ENCODE results near the gene ALLC.

Gene ALLC

DNA sequence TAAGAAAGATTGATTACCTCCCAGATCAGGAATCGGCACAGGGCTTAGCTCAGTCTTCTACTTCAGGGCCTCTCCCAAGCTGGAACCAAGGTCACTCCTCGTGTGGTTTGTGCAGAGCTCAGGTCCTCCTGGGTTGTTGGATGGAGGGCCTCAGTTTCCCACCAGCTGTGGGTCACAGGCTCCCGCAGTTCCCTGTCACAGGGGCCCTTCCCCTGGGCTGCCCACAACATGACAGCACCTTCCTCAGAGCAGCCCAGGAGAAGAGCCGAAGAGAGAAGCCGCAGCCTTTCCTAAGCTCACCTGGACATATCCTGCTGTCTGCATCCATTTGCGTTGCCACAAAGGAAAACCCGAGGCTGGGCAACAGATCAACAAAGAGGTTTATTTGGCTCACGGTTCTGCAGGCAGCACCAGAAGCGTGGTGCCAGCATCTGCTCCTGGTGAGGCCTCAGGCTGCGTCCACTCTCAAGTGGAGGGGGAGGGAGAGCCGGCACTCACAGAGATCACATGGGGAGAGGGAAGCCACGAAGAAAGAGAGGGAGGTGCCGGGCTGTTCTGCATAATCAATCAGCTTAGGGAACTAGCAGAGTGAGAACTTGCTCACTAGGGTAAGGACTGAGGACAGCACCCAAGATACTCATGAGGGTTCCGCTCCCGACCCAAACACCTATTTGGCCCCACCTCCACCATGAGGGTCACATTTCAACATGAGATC is 13.0 kb upstream of the ALLC start:
- no peaks in the 10 kb centered on the region for H3K27me3 ChIP-seq (ENCODE audit: control insufficient read depth, low read length)
- H3F3A ChIP-seq (ENCODE audit: control insufficient read depth, insufficient read depth), result no peaks in the 10 kb centered on the region
- peaks cover 9% of the 10 kb centered on the region for H3K4me1 ChIP-seq (ENCODE audit: control insufficient read depth, low read length)
- no peaks in the 10 kb centered on the region for H4K20me1 ChIP-seq (ENCODE audit: control insufficient read depth, insufficient read depth, low read depth, low read length)
- H3K9me3 ChIP-seq (ENCODE audit: control insufficient read depth, insufficient read depth, low read length), result no peaks in the 10 kb centered on the region
- H3K27ac ChIP-seq (ENCODE audit: low read depth, low read length), result no peak overlapping the region
- H3K9me2 ChIP-seq (replicated peaks; ENCODE audit: control insufficient read depth, low read length), result no peaks in the 10 kb centered on the region
- H3K79me2 ChIP-seq (ENCODE audit: control insufficient read depth, low read length), result no peaks in the 10 kb centered on the region
- H3K4me2 ChIP-seq (ENCODE audit: low read length), result no peak overlapping the region
- TF ChIP-seq, protein P1, sequence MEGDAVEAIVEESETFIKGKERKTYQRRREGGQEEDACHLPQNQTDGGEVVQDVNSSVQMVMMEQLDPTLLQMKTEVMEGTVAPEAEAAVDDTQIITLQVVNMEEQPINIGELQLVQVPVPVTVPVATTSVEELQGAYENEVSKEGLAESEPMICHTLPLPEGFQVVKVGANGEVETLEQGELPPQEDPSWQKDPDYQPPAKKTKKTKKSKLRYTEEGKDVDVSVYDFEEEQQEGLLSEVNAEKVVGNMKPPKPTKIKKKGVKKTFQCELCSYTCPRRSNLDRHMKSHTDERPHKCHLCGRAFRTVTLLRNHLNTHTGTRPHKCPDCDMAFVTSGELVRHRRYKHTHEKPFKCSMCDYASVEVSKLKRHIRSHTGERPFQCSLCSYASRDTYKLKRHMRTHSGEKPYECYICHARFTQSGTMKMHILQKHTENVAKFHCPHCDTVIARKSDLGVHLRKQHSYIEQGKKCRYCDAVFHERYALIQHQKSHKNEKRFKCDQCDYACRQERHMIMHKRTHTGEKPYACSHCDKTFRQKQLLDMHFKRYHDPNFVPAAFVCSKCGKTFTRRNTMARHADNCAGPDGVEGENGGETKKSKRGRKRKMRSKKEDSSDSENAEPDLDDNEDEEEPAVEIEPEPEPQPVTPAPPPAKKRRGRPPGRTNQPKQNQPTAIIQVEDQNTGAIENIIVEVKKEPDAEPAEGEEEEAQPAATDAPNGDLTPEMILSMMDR (IDR thresholded peaks at IDR 0.05; ENCODE audit: low read depth, low read length, poor library complexity, severe bottlenecking), result no peak
- TF ChIP-seq EZH2phosphoT487 (IDR thresholded peaks at IDR 0.05; ENCODE audit: borderline replicate concordance, low read length), result no peak
- no peak overlapping the region for H3K4me3 ChIP-seq (ENCODE audit: low read length)
- H3K36me3 ChIP-seq (ENCODE audit: control insufficient read depth, low read length), result no peaks in the 10 kb centered on the region

DNA sequence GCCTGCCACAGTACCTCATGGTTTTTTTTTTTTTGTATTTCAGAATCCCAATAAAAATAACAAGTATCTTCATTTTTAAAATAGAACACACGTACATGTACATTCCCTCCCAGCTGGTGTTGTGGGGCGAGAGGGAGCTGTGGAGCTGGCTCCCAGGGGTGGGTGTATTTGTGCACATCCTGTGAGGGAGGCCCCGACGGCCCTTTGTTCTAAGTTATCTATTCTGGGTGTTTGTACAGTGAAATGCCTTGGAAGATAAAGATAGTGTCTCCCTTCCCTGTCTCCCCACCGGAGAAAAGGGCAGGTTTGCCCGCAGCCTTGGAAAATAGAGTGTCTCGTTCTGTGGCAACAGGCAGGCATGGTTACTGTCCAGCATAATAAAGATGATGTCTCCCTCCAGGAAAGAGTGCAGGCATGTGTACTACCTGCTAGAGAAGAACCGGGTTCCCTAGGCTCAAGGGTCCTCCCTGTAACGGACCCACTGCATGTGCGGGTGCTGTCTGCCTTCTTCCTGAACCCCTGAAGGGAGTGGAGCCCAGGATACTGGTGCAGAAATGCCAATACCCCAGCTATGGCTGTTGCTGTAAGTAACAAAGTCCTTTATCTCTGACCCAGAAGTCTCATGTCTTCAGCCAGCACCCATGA is 12.1 kb upstream of the ALLC start:
- H3K4me3 ChIP-seq (ENCODE audit: low read length), result no peak overlapping the region
- no peaks in the 10 kb centered on the region for H3K27me3 ChIP-seq (ENCODE audit: control insufficient read depth, low read length)
- no peaks in the 10 kb centered on the region for H3K9me3 ChIP-seq (ENCODE audit: control insufficient read depth, insufficient read depth, low read length)
- no peaks in the 10 kb centered on the region for H4K20me1 ChIP-seq (ENCODE audit: control insufficient read depth, insufficient read depth, low read depth, low read length)
- no peak for TF ChIP-seq EZH2phosphoT487 (IDR thresholded peaks at IDR 0.05; ENCODE audit: borderline replicate concordance, low read length)
- TF ChIP-seq, protein P1 (IDR thresholded peaks at IDR 0.05; ENCODE audit: low read depth, low read length, poor library complexity, severe bottlenecking), result no peak
- H3K36me3 ChIP-seq (ENCODE audit: control insufficient read depth, low read length), result no peaks in the 10 kb centered on the region
- no peak overlapping the region for H3K27ac ChIP-seq (ENCODE audit: low read depth, low read length)
- no peaks in the 10 kb centered on the region for H3F3A ChIP-seq (ENCODE audit: control insufficient read depth, insufficient read depth)
- H3K4me1 ChIP-seq (ENCODE audit: control insufficient read depth, low read length), result peaks cover 15% of the 10 kb centered on the region
- no peaks in the 10 kb centered on the region for H3K9me2 ChIP-seq (replicated peaks; ENCODE audit: control insufficient read depth, low read length)
- H3K79me2 ChIP-seq (ENCODE audit: control insufficient read depth, low read length), result no peaks in the 10 kb centered on the region
- H3K4me2 ChIP-seq (ENCODE audit: low read length), result no peak overlapping the region

DNA sequence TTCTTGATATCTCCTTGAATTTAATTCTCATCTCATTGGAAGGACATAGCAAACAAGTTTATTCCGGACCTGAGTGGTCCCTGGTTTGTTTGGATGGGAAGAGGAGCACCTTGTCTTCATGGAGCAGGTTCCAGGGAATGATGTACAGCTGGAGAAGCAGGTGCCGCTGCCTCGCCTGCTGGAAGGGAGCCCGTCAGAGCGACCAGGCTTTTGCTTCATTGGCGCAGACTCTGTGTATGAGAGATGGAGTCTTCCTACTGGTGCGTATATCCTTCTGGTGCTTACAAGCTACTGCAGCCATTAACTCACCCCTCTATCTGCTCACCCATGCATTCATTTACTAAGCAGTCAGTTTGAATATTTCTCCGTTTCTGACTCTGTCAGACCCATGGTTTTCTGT is 11.6 kb upstream of the ALLC start:
- Histone ChIP-seq H3K9me2 (replicated peaks; ENCODE audit: control insufficient read depth, low read length) (no peaks in the 10 kb centered on the region), H3K9me3 (ENCODE audit: control insufficient read depth, insufficient read depth, low read length) (no peaks in the 10 kb centered on the region), H3K79me2 (ENCODE audit: control insufficient read depth, low read length) (no peaks in the 10 kb centered on the region), H3K4me2 (ENCODE audit: low read length) (no peak overlapping the region), H3F3A (ENCODE audit: control insufficient read depth, insufficient read depth) (no peaks in the 10 kb centered on the region), H3K27ac (ENCODE audit: low read depth, low read length) (no peak overlapping the region), H3K36me3 (ENCODE audit: control insufficient read depth, low read length) (no peaks in the 10 kb centered on the region), H3K4me1 (ENCODE audit: control insufficient read depth, low read length) (peaks cover 18% of the 10 kb centered on the region), H4K20me1 (ENCODE audit: control insufficient read depth, insufficient read depth, low read depth, low read length) (no peaks in the 10 kb centered on the region), H3K4me3 (ENCODE audit: low read length) (no peak overlapping the region), H3K27me3 (ENCODE audit: control insufficient read depth, low read length) (no peaks in the 10 kb centered on the region)
- TF ChIP-seq EZH2phosphoT487 (IDR thresholded peaks at IDR 0.05; ENCODE audit: borderline replicate concordance, low read length), result no peak
- TF ChIP-seq, protein P1 (IDR thresholded peaks at IDR 0.05; ENCODE audit: low read depth, low read length, poor library complexity, severe bottlenecking), result no peak
